T-helper 1 cell treated with Interleukin-12 subunit alpha and Interleukin-12 subunit beta and Interleukin-4 antibody, amounts not matched to agents 30 μg/mL and 1 μg/mL, for 36 hours (primary cell): Measurements from ENCODE around the gene PRKG1.

Source experiments
- H3K27ac Mint-ChIP-seq: one replicate; pipeline ENCODE4 v1.8.0; 2021; ENCODE audit warnings: mild to moderate bottlenecking, mixed read lengths
- H3K27me3 Mint-ChIP-seq: one replicate; pipeline ENCODE4 v1.8.0; 2021; ENCODE audit warnings: low read depth, mixed read lengths
- H3K36me3 Mint-ChIP-seq: one replicate; pipeline ENCODE4 v1.8.0; 2021; ENCODE audit warnings: low read depth, mixed read lengths
- H3K4me1 Mint-ChIP-seq: one replicate; pipeline ENCODE4 v1.8.0; 2021; ENCODE audit warnings: low read depth, mixed read lengths
- H3K4me3 Mint-ChIP-seq: one replicate; pipeline ENCODE4 v1.8.0; 2021; ENCODE audit warnings: mild to moderate bottlenecking, moderate library complexity, mixed read lengths
- H3K9me3 Mint-ChIP-seq: one replicate; pipeline ENCODE4 v1.8.0; 2021; ENCODE audit warnings: mixed read lengths

PRKG1 gene

DNA sequence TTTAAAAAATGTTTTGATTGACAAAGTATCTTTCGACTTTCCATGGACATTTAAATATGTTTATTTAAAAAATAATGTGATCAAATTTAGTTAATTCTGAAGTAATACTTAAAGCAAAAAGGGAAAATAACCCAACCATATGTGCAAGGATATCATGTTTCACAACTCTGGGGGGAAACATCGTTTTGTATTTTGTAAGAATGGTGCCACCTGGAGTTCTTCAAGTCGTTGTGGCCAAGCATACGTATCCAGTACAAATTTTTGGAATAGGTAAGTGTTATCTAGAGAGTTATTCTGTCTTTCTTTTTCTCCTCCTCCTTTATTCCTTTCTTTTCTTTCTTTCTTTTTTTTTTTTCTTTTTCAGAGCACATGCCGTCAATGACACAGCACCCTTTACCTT lies 801.3 kb downstream of the PRKG1 start:
- peaks cover 7% of the 10 kb centered on the region for H3K27me3 Mint-ChIP-seq
- peaks cover under 1% of the 10 kb centered on the region for H3K9me3 Mint-ChIP-seq
- peaks cover 2% of the 10 kb centered on the region for H3K36me3 Mint-ChIP-seq
- no peak overlapping the region for H3K4me3 Mint-ChIP-seq
- H3K4me1 Mint-ChIP-seq = peaks cover 18% of the 10 kb centered on the region
- no peak overlapping the region for H3K27ac Mint-ChIP-seq

DNA sequence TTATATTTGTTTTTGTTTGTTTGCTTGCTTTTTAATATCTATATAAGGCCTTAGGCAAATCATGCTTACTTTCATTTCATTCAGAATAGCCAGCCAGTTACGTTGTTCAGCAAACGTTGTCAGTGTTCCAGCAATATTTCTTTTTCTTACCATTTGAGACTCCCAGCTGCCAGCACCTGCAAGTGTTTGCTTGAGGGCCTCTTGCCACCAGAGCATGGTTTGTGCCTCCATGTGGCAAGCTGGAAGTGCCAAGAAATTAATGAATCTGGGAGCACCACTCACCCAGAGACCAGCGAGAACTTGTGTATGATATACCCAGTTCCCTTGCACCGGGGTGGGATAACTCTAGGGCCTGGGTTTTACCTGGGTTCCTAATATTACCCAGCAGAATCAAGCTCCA lies 802.2 kb downstream of the PRKG1 start:
- H3K4me1 Mint-ChIP-seq = peaks cover 19% of the 10 kb centered on the region
- H3K4me3 Mint-ChIP-seq = no peak overlapping the region
- H3K9me3 Mint-ChIP-seq = peaks cover 6% of the 10 kb centered on the region
- H3K27ac Mint-ChIP-seq = no peak overlapping the region
- peaks cover 3% of the 10 kb centered on the region for H3K36me3 Mint-ChIP-seq
- H3K27me3 Mint-ChIP-seq = peaks cover 4% of the 10 kb centered on the region

DNA sequence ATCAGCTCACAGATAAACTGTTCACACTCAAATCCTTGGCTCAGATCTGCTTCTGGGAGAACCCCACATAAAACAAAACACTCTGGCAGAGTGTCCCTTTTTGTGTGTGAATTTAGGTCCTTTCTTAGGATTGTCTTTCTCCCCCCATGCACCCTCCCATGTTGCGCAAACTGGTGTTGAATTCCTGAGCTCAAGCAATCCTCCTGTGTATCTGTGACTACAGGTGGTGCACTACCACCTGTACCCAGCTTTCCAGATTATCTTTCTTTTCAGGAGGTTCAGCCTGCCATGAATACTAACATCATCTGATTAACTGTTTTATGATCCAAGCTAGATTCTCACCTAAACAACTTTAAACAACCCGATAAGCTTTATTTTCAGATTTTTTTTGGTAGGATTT lies 802.7 kb downstream of the PRKG1 start:
- peaks cover 19% of the 10 kb centered on the region for H3K4me1 Mint-ChIP-seq
- H3K4me3 Mint-ChIP-seq = no peak overlapping the region
- peaks cover 3% of the 10 kb centered on the region for H3K36me3 Mint-ChIP-seq
- H3K27me3 Mint-ChIP-seq = peaks cover 3% of the 10 kb centered on the region
- no peak overlapping the region for H3K27ac Mint-ChIP-seq
- peaks cover 6% of the 10 kb centered on the region for H3K9me3 Mint-ChIP-seq

DNA sequence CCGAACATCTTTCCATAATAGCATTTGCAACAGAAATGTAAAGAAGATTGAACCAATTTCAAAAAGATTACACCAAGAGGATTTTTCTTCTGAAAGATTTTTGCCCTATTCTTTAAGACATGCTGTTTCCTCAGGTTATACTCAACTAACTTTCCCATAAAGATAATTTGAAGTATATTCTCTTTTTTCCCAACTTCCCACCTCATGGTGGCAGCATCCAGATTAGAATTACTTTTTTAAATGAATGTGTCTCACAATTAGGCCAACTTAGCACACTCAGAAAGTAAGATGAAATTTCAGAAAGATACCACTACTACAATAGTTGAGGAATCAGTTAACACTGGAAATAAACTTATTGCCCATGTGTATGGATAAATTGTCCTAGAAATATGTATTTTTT lies 803.3 kb downstream of the PRKG1 start:
- Mint-ChIP-seq H3K27ac (no peak overlapping the region), H3K27me3 (peaks cover 4% of the 10 kb centered on the region), H3K4me3 (no peak overlapping the region), H3K36me3 (peaks cover 3% of the 10 kb centered on the region), H3K4me1 (peaks cover 19% of the 10 kb centered on the region), H3K9me3 (peaks cover 9% of the 10 kb centered on the region)

DNA sequence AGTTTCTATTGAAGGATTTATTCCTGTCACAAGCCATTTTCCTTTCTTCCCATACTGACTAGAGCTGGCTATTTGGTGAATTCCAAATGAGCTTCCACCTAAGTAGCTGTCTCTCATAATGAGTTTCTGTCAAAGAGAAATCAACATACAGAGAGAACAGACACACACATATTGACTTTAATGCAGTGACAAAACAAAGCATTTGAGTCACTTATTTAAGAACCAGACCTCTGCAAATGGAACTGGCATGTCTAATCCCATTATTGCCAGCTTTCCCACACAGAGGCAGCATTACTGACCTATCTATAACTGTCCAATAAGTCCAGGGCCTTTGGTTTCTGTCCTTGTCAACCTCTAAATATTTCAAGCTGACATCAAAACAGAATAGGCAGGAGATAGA lies 804.4 kb downstream of the PRKG1 start:
- peaks cover 19% of the 10 kb centered on the region for H3K4me1 Mint-ChIP-seq
- peak overlapping the region; percentile 69 for H3K4me3 Mint-ChIP-seq
- peak overlapping the region; percentile 72 for H3K27ac Mint-ChIP-seq
- peaks cover 9% of the 10 kb centered on the region for H3K27me3 Mint-ChIP-seq
- peaks cover 9% of the 10 kb centered on the region for H3K9me3 Mint-ChIP-seq
- peaks cover 3% of the 10 kb centered on the region for H3K36me3 Mint-ChIP-seq

DNA sequence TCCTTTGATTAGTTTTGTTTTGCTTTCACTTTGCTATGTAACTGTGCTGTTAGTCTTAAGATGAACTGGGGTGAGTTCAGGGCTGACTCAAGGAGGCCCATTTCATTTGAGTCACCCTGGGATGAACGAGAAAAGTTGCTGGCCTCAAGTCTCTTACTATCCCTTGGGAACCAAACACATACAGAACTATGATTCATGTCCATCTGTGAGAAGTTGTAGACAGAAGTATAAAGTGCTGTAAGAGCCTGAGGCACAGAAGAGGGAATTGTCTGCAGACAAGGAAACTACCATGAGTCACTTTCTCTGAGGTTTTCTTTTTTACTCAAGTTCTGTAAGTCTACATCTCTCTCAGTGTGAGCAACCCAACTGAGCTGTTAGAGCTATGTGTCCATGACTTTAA lies 805.0 kb downstream of the PRKG1 start:
- peaks cover 9% of the 10 kb centered on the region for H3K9me3 Mint-ChIP-seq
- peaks cover 3% of the 10 kb centered on the region for H3K36me3 Mint-ChIP-seq
- H3K27ac Mint-ChIP-seq = peak overlapping the region; percentile 72
- peak overlapping the region; percentile 69 for H3K4me3 Mint-ChIP-seq
- H3K27me3 Mint-ChIP-seq = peaks cover 9% of the 10 kb centered on the region
- H3K4me1 Mint-ChIP-seq = peaks cover 19% of the 10 kb centered on the region

DNA sequence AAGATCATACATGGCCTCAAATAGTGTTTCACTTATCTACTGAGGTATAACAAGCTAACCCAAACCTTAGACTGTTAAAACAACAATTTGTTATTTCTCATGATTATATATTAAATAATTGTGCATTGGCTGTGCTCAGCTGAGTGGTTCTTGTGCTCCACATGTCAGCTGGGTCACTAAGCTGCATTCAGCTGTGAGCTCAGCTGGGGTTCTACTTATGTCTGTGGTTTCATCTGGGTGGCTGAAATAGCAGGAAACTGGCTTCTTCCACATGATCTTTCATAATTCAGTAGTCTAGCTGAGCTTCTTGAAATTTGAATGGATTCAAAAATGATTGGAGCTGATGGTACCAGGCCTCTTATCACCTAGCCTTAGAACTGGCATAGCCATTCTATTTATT lies 806.9 kb downstream of the PRKG1 start:
- Mint-ChIP-seq H3K27me3 (peaks cover 9% of the 10 kb centered on the region), H3K36me3 (peaks cover 3% of the 10 kb centered on the region), H3K27ac (no peak overlapping the region), H3K4me3 (no peak overlapping the region), H3K9me3 (peaks cover 9% of the 10 kb centered on the region), H3K4me1 (peaks cover 19% of the 10 kb centered on the region)

DNA sequence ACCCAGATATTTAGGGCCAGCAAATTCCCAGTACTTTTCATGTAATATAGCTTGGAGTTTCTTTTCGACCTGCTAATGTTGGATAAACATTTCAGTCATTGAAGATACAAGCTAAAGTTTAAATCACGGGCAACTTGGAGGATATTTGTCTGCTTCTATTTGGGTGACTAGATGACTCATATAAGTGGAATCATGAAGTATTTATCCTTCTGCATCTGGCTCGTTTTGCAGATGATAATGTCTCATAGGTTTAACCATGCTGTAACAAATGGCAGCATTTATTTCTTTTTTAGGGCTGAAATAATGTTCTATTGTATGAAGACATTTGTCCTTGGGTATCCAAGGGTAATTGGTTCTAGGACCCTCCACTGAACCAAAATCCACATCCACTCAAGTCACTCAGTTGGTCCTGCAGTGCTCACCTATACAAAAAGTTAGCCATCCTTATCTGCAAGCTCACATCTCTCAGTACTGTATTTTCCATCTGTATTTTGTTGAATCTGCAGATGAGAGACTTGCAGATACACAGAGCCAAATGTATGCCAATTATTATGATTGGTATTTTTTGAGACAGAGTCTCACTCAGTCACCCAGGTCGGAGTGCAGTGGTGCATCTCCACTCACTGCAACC lies 812.3 kb downstream of the PRKG1 start:
- no peaks in the 10 kb centered on the region for H3K36me3 Mint-ChIP-seq
- peaks cover 18% of the 10 kb centered on the region for H3K27me3 Mint-ChIP-seq
- peaks cover 4% of the 10 kb centered on the region for H3K9me3 Mint-ChIP-seq
- H3K4me1 Mint-ChIP-seq = no peaks in the 10 kb centered on the region
- no peak overlapping the region for H3K27ac Mint-ChIP-seq
- H3K4me3 Mint-ChIP-seq = no peak overlapping the region

DNA sequence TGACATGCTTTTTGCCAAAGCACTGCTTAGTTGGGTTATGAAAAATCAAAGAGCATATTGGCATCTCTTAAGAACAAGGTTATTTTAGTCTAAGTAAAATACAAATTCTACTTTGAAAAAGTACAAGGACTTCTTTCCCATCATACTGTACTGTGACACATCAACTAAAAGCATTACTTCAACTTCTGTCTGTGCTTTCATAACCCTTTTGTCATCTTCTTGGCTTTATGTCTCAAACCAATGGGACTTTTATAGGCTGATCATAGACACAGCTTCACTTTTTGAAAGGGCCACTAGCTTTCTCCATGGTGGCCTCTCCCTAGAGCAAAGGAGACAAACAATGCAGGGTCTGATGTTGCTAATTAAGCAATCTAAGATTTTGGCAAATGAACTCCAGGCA lies 814.0 kb downstream of the PRKG1 start:
- peaks cover 9% of the 10 kb centered on the region for H3K27me3 Mint-ChIP-seq
- H3K4me3 Mint-ChIP-seq = no peak overlapping the region
- H3K36me3 Mint-ChIP-seq = no peaks in the 10 kb centered on the region
- no peaks in the 10 kb centered on the region for H3K4me1 Mint-ChIP-seq
- no peak overlapping the region for H3K27ac Mint-ChIP-seq
- no peaks in the 10 kb centered on the region for H3K9me3 Mint-ChIP-seq

DNA sequence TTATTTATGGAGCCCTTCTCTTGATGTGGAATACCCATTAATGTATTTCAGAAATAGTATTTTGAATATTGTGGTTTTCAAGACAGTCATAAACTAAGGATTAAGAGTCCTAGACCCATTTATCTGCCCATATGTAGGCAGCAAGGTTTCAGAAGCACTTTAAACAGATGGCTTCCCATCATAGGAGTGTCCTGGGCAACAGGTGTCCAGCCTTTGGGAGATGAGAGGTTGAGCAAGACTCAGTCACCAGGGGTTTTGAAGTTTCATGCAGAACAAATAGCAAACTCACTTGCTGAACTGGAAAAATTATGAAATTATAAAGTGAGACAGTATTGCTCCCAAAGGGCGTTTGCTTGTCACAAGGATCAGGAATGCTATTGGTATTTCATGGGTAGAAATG lies 818.0 kb downstream of the PRKG1 start:
- Mint-ChIP-seq H3K27me3 (peaks cover 8% of the 10 kb centered on the region), H3K36me3 (no peaks in the 10 kb centered on the region), H3K9me3 (no peaks in the 10 kb centered on the region), H3K27ac (no peak overlapping the region), H3K4me1 (no peaks in the 10 kb centered on the region), H3K4me3 (no peak overlapping the region)

DNA sequence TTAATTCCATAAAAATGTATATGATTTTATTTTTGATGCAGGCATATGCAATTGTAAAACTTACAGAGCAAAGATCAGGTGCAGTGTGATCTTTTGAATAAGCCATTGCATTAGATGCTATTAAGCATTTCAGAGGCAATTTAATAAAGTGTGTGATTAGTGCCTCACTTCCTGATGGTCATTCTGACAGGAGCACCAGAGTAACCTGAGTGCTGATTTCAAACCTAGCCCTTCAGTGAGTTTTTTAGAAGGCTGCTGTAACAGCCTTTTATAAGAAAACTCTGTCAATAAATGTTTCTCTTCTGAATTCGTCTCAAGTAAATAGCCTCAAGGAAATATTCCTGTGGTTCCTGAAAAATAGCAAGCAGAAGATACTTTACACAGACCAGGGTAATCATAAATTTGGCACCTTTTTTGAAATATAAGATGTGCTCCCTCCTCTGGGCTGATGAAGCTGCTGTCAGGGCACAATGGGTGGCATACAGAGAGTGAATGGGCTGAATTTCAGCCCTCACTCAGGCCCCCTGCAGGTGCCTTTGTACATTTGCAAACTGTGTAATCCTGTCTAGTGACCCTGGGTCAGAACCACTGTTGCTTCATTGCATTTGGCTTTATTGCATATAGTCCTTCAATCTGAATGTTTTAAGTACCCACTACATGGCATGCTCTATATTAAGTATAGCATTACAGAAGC lies 818.8 kb downstream of the PRKG1 start:
- Mint-ChIP-seq H3K27me3 (peaks cover 4% of the 10 kb centered on the region), H3K4me1 (no peaks in the 10 kb centered on the region), H3K9me3 (no peaks in the 10 kb centered on the region), H3K4me3 (no peak overlapping the region), H3K36me3 (no peaks in the 10 kb centered on the region), H3K27ac (no peak overlapping the region)

DNA sequence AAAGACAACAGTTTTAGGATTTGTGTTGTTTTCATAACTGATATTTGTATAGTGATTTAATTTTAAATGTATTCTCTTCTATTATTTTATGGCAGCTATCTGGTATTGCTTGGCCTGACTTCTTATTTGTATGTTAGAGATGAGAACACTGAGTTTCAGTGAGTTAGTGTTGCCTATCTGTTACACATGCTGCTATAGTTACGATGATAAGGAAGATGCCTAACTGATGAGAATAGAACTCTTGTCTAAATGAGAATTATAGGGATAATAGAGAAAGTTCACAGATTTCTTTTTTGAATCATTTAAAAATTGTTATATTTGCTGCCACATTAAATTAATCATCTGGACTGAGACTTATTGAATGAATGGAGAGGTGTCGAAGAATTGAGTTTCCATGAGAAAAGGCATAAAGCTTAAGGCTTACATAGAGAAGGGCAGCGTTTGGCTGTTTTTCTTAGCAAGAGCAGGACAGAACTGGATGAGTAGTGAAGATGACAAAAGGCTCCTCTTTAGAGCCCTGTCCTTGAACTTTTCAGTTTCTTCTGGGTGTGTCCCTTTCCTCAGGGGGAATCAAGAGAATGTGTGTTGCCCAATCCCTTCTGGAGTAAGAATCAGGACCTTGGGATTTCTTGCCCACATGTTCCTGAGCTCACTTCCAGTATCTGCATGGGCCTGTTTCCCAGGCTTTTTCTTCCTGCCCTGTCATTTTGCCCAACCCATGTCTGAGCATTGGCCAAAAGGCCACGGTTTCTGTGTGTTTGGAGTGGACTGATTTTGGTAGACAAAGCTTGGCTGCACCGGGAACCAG lies 820.7 kb downstream of the PRKG1 start:
- no peaks in the 10 kb centered on the region for H3K36me3 Mint-ChIP-seq
- no peak overlapping the region for H3K27ac Mint-ChIP-seq
- no peak overlapping the region for H3K4me3 Mint-ChIP-seq
- peaks cover 4% of the 10 kb centered on the region for H3K27me3 Mint-ChIP-seq
- no peaks in the 10 kb centered on the region for H3K4me1 Mint-ChIP-seq
- H3K9me3 Mint-ChIP-seq = no peaks in the 10 kb centered on the region

DNA sequence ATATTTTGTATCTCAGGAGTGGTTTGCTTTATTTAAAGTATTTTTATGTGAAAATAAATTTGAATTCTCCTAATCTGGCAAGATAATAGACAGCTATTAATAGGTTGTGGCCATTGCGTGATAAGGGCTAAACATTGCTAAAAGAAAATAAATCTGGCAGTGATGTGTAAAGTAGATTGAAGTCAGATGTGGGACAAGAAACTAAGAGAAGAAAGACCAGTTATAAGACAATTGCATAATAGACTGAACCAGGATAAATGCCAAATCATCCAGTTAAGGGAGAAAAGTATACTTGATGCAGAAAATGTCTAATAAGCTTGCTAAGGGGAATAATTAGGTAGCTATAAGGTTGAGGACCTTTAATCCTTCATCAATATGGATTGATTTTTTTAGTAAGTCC lies 822.6 kb downstream of the PRKG1 start:
- Mint-ChIP-seq H3K4me3 (no peak overlapping the region), H3K4me1 (no peaks in the 10 kb centered on the region), H3K9me3 (no peaks in the 10 kb centered on the region), H3K27ac (no peak overlapping the region), H3K27me3 (peaks cover 4% of the 10 kb centered on the region), H3K36me3 (no peaks in the 10 kb centered on the region)

DNA sequence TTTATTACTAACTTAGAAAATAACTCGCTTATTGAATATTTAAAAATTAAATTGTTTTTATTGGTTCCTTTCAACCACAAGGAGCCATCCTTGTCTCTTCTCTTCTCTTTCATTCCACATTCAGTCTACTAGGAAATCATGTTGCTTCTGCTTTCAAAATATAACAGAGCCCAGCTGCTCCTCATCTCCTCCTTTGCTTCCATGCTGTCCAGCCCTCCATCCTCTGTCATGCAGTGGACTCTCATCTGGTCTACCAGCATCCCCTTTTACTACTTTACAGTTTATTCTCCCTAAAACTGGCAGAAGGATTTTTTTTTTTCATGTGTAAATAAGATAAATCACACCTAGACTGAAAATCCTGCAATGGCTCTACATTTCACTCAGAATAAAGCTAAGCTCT lies 823.3 kb downstream of the PRKG1 start:
- H3K27ac Mint-ChIP-seq = no peak overlapping the region
- H3K4me1 Mint-ChIP-seq = no peaks in the 10 kb centered on the region
- no peak overlapping the region for H3K4me3 Mint-ChIP-seq
- no peaks in the 10 kb centered on the region for H3K36me3 Mint-ChIP-seq
- no peaks in the 10 kb centered on the region for H3K9me3 Mint-ChIP-seq
- H3K27me3 Mint-ChIP-seq = peaks cover 4% of the 10 kb centered on the region

DNA sequence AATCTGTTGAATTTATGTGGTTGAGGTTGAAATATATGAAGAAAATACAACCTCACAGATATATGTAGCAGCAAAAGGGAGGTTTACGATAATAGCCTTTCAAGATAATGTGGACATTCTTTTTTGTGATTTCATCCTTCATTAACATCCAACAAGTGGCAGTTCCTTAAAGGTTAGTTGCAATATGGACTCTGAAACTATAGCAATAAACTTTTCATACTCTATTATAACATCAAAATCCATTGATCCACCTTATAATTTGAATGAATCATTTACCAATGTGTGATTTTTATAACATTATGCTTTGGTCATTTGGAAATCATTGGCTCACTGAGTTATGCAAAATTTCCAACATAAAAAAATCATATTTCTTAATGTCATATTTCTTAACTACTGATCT lies 825.9 kb downstream of the PRKG1 start:
- H3K36me3 Mint-ChIP-seq = no peaks in the 10 kb centered on the region
- peaks cover 6% of the 10 kb centered on the region for H3K27me3 Mint-ChIP-seq
- H3K4me1 Mint-ChIP-seq = no peaks in the 10 kb centered on the region
- H3K4me3 Mint-ChIP-seq = no peak overlapping the region
- no peaks in the 10 kb centered on the region for H3K9me3 Mint-ChIP-seq
- no peak overlapping the region for H3K27ac Mint-ChIP-seq
